OCI-LY1 (cell line): ENCODE measurements around the gene CTIF.

Experiments used
- EZH2 ChIP-seq: fragments of 200-600 bp; sonication (generic), shearing (Covaris generic); IDR thresholded peaks from 2 replicates; pipeline ENCODE4 v1.8.0; 2017; ENCODE audit warnings: borderline replicate concordance, mixed run types, mild to moderate bottlenecking, antibody characterized with exemption, low read length, moderate library complexity, mixed read lengths
- TF ChIP-seq, protein P1 (sequence below): fragments of 200-600 bp; sonication (generic), shearing (Covaris generic); IDR thresholded peaks from 2 replicates; pipeline ENCODE4 v1.5.1; 2017; ENCODE audit warnings: mild to moderate bottlenecking, antibody characterized with exemption, low read length, moderate library complexity, mixed read lengths

DNA sequence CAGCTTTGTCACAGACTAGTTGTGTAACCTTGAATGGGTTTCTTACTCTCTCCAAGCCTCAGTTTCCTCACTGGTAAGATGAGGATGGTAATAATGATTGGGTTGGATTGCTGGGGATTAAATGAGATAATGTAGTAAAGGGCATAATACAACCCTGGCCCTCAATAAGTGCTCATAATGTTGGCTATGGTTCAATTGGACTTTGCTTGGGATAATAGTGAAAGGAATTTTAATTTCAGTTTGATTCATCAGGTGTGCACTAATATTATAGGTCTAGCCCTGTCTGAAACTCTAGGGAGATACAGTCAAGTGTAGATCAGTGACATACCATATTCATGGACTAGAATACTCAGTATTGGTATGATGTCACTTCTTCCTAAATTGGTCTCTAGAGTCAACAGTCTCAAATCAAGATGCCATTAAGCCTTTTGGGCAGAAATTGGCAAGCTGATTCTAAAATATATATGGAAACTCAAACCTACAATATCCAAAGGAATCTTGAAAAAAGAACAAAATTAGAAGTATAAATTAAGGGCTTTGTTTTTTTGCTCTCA is 250.5 kb downstream of the CTIF start:
- TF ChIP-seq, protein P1, sequence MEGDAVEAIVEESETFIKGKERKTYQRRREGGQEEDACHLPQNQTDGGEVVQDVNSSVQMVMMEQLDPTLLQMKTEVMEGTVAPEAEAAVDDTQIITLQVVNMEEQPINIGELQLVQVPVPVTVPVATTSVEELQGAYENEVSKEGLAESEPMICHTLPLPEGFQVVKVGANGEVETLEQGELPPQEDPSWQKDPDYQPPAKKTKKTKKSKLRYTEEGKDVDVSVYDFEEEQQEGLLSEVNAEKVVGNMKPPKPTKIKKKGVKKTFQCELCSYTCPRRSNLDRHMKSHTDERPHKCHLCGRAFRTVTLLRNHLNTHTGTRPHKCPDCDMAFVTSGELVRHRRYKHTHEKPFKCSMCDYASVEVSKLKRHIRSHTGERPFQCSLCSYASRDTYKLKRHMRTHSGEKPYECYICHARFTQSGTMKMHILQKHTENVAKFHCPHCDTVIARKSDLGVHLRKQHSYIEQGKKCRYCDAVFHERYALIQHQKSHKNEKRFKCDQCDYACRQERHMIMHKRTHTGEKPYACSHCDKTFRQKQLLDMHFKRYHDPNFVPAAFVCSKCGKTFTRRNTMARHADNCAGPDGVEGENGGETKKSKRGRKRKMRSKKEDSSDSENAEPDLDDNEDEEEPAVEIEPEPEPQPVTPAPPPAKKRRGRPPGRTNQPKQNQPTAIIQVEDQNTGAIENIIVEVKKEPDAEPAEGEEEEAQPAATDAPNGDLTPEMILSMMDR: no peak
- no peak for TF ChIP-seq EZH2
